ENCODE data around the gene TRPM5. TPM values are rescaled to one million over a fixed set of nuclear protein-coding genes. Genes with fewer than 3 reads are reported as not detected.
A peak's percentile ranks its signal among the peaks of the same experiment; 100 is the strongest.
"Not testable (repeated sequence)": the region's sequence is repeated elsewhere in the genome, so short reads cannot be mapped to it uniquely, and the experiment has no call there.

Gene TRPM5
- total and polyA plus RNA-seq, 9 of the 15 experiments (the other 6 are each of a cell fraction or from before 2014, with no cell fraction given): not detected

GRCh38 chr11:2480874-2481220 is 36.5 kb upstream of the TRPM5 start (continued):
- no peak for TF ChIP-seq ARID3B (CRISPR knock-in tag; IDR thresholded peaks at IDR 0.05; ENCODE audit: borderline replicate concordance)
- TF ChIP-seq MCM7 (IDR thresholded peaks at IDR 0.05): no peak
- TF ChIP-seq ZNF124 (CRISPR knock-in tag; IDR thresholded peaks at IDR 0.05): no peak
- no peak for TF ChIP-seq ZNF57 (CRISPR knock-in tag; IDR thresholded peaks at IDR 0.05)
- no peak for TF ChIP-seq MXD1 (CRISPR knock-in tag; IDR thresholded peaks at IDR 0.05; ENCODE audit: borderline replicate concordance, poor library complexity, severe bottlenecking)

GRCh38 chr11:2480067-2480873 is 36.0 kb upstream of the TRPM5 start:
- POLR2A ChIA-PET; H3K9me3 ChIP-seq (replicated peaks; ENCODE audit: control insufficient read depth, insufficient read depth, low read depth, low read length); H3K27ac ChIP-seq (ENCODE audit: extremely low read depth, low read depth, low read length); intact Hi-C loops (cut with micrococcal nuclease); H3K4me2 ChIP-seq (ENCODE audit: insufficient read depth, low read length); H3K9me1 ChIP-seq (ENCODE audit: control insufficient read depth, insufficient read depth, low read length); H3K4me3 ChIP-seq; BruUV-seq (replicated peaks); FAIRE-seq; H3K4me1 ChIP-seq (replicated peaks in 1 of 2; ENCODE audit: control insufficient read depth in 2 of 2, insufficient read depth in 2 of 2, low read length in 2 of 2); H3K9ac ChIP-seq (ENCODE audit: insufficient read depth in 1 of 2, low read depth in 2 of 2, low read length in 2 of 2); DNase-seq (ENCODE audit: extremely low read depth in 1 of 4, low spot score in 3 of 4); H3K79me2 ChIP-seq (ENCODE audit: control insufficient read depth, insufficient read depth, low read length); H3K36me3 ChIP-seq (ENCODE audit: control insufficient read depth, insufficient read depth, low read length); H4K20me1 ChIP-seq (replicated peaks; ENCODE audit: control insufficient read depth, insufficient read depth, low read length); ATAC-seq; in situ Hi-C loops (cut with MboI); H2AFZ ChIP-seq (ENCODE audit: low read depth, low read length): not testable (repeated sequence)
- H3K27me3 ChIP-seq (ENCODE audit: control insufficient read depth in 2 of 2, insufficient read depth in 2 of 2, low read length in 2 of 2): peaks cover 4 to 31% of the 10 kb centered on the region in 2 experiments; a peak in 4 of 5 replicates
- CTCF ChIA-PET (ENCODE audit: low intra/inter-chr PET ratio): interaction anchor here (0.5 kb wide), 1 partner anchor 49 kb away, joined by 3 read pairs; no protein-coding TSS in a partner anchor
- peak; percentile 73 for TF ChIP-seq ZNF707 (CRISPR knock-in tag; conservative IDR thresholded peaks at IDR 0.05)
- WGBS (ENCODE audit: insufficient coverage, low coverage, missing lambda C conversion rate): under 1% methylated on average over 6 of the region's 6 CpGs

Data from K562 (cell line).